Right atrium auricular region (tissue), 2 donors: ENCODE results near the gene FANCM. TPM values are rescaled to one million over a fixed set of nuclear protein-coding genes. Genes with fewer than 3 reads are reported as not detected.

Source experiments
- DNase-seq: peaks from one replicate; pipeline ENCODE4 v3.0.0-alpha.2; 2019; ENCODE audit warnings: low spot score
- H3K27ac ChIP-seq, 2 donors: fragments of 200-600 bp; sonication (generic); 1 replicate in 1 of 2; 2 replicates in 1 of 2; pipeline ENCODE4 v1.5.1; 2016 to 2019
- H3K27me3 ChIP-seq, 2 donors: fragments of 200-600 bp; sonication (generic); one replicate each; pipeline versions ENCODE4 v1.5.1 to v1.6.0; 2017 to 2019
- H3K36me3 ChIP-seq: fragments of 200-600 bp; sonication (generic); one replicate; pipeline ENCODE4 v1.5.1; 2016
- H3K4me1 ChIP-seq, 2 donors: fragments of 200-600 bp; sonication (generic); one replicate each; pipeline versions ENCODE4 v1.5.1 to v1.6.0; 2017 to 2019
- H3K4me3 ChIP-seq, 2 donors: fragments of 200-600 bp; sonication (generic); 1 replicate in 1 of 2; 2 replicates in 1 of 2; pipeline ENCODE4 v1.5.1; 2017 to 2019; ENCODE audit warnings: mild to moderate bottlenecking in 1 of 2, moderate library complexity in 1 of 2
- H3K9me3 ChIP-seq, 2 donors: fragments of 200-600 bp; sonication (generic); one replicate each; pipeline ENCODE4 v1.5.1; 2019
- total RNA-seq, 2 donors: library from RNA; depleted of rRNA; stranded (reverse); fragments of >200 nt; gene quantifications; one replicate each; pipeline ENCODE4 v1.1.0, GENCODE V29; 2016
- TF ChIP-seq, protein P1 (sequence below), 2 donors: fragments of 200-600 bp; sonication (generic); IDR thresholded peaks; one replicate each; pipeline ENCODE4 v1.5.1; 2019; ENCODE audit warnings: antibody characterized with exemption in 2 of 2

The FANCM gene
- total RNA-seq, 2 donors from 2014 or later = 1.9 to 3.9 TPM

DNA sequence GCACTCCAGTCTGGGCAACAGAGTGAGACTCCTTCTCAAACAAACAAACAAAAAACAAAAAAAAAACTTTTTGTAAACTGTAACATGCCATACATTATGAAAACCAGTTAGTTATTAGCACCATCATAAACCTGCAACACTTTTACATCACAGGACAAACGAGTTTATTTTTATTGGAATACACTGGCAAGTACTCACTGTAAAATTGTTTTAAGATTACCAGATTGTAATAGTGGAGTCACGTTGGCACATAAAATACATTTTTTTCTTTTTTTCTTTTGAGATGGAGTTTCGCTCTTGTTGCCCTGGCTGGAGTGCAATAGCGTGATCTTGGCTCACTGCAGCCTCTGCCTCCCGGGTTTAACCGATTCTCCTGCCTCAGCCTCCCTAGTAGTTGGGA is 17.1 kb upstream of the FANCM start:
- Histone ChIP-seq H3K27me3 (no peaks in the 10 kb centered on the region), H3K27ac (no peak overlapping the region), H3K9me3 (no peaks in the 10 kb centered on the region), H3K36me3 (peaks cover 86% of the 10 kb centered on the region), H3K4me3 (no peak overlapping the region), H3K4me1 (no peaks in the 10 kb centered on the region)
- no peak for DNase-seq
- TF ChIP-seq, protein P1, sequence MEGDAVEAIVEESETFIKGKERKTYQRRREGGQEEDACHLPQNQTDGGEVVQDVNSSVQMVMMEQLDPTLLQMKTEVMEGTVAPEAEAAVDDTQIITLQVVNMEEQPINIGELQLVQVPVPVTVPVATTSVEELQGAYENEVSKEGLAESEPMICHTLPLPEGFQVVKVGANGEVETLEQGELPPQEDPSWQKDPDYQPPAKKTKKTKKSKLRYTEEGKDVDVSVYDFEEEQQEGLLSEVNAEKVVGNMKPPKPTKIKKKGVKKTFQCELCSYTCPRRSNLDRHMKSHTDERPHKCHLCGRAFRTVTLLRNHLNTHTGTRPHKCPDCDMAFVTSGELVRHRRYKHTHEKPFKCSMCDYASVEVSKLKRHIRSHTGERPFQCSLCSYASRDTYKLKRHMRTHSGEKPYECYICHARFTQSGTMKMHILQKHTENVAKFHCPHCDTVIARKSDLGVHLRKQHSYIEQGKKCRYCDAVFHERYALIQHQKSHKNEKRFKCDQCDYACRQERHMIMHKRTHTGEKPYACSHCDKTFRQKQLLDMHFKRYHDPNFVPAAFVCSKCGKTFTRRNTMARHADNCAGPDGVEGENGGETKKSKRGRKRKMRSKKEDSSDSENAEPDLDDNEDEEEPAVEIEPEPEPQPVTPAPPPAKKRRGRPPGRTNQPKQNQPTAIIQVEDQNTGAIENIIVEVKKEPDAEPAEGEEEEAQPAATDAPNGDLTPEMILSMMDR (IDR thresholded peaks at IDR 0.05) = no peak

DNA sequence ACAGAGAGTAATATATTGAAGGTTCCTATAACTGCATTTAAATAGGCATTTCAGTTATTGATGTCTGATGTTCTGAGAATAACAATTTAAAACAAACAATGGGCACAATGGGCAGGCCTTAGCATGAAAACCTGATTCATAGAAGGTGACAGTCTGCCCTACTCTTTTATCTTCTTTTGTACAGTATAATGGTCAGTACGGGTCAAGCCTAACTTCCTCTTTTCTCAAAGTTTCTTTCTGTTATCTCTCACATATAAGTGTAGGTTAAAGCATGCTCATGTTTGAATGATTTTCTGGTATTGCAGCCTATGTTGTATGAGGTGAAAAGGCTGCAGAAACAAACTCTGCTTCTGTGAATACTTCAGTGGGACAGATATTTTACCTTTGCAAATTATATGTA is 15.6 kb upstream of the FANCM start:
- no peaks in the 10 kb centered on the region for H3K4me1 ChIP-seq
- H3K4me3 ChIP-seq = no peak overlapping the region
- no peaks in the 10 kb centered on the region for H3K27me3 ChIP-seq
- no peak for DNase-seq
- no peak overlapping the region for H3K27ac ChIP-seq
- TF ChIP-seq, protein P1 (IDR thresholded peaks at IDR 0.05) = no peak
- H3K9me3 ChIP-seq = no peaks in the 10 kb centered on the region
- H3K36me3 ChIP-seq = peaks cover 80% of the 10 kb centered on the region

DNA sequence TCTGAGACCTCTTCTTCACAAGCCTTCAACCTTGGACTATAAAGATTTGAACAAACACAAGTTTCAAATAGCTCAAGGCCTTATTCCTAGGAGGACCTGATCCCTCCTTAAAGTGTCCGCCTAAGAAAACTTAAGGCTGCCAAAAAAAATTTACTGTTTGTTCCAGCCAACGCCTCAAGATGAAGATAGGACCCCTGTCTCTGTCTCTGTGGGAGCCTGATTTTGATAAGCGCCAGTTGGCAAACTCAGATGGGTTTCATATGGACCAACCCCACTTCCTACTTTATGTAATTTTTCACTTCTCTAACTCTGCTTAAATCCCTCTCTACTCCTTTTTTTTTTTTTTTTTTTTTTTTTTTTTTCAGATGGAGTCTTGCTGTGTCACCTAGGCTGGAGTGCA is 12.5 kb upstream of the FANCM start:
- no peak overlapping the region for H3K4me3 ChIP-seq
- no peaks in the 10 kb centered on the region for H3K27me3 ChIP-seq
- peaks cover 49% of the 10 kb centered on the region for H3K36me3 ChIP-seq
- H3K9me3 ChIP-seq = no peaks in the 10 kb centered on the region
- TF ChIP-seq, protein P1 (IDR thresholded peaks at IDR 0.05) = no peak
- no peaks in the 10 kb centered on the region for H3K4me1 ChIP-seq
- H3K27ac ChIP-seq = no peak overlapping the region
- DNase-seq = no peak

DNA sequence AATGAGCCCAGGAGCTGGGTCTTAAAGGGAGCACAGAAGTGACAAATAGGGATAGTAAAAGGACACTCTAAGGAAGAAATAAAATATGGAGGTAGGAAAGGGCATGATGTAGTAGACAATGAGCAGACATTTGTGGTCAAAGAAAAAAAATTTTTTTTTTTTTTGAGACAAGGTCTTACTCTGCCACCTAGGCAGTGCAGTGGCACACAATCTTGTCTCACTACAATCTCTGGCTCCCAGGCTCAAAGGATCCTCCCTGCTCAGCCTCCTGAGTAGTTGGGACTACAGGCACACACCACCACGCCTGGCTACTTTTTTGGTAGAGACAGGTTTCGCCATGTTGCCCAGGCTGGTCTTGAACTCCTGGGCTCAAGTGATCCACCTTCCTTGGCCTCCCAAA is 10.0 kb upstream of the FANCM start:
- Histone ChIP-seq H3K27me3 (no peaks in the 10 kb centered on the region), H3K9me3 (no peaks in the 10 kb centered on the region), H3K4me1 (no peaks in the 10 kb centered on the region), H3K4me3 (no peak overlapping the region), H3K36me3 (peaks cover 24% of the 10 kb centered on the region), H3K27ac (no peak overlapping the region)
- DNase-seq = no peak
- TF ChIP-seq, protein P1 (IDR thresholded peaks at IDR 0.05) = no peak

DNA sequence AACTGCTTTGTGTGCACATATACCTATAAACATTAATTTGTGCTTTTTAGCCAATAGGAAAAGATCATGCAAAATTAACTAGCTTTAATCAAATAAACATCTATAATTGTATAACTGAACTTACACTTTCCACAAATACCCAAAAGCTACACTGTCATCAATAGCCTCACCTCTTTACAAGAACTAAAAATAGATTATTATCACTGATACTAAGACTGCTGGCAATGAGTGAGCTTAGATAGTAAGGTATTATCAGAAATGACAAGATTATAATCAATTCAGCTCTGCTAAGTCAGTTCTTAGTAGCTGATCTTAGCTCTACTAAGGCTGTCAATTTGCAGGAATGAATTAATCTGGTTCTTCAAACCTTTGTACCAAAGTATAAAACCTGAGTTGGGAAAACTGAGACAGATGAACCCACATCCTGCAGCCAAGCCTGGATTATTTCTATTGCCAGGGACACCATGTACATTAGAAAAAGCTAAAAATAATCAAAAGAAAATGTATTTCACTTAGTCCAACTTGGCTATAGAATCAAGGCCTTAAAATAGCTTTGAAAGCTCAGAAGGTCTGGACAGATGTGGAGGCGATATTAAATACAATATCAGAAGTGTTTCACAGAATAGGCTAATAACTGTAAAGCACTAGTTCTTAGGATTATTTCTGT is 6.6 kb upstream of the FANCM start:
- Histone ChIP-seq H3K4me3 (no peak overlapping the region), H3K36me3 (peaks cover 2% of the 10 kb centered on the region), H3K27ac (no peak overlapping the region), H3K27me3 (no peaks in the 10 kb centered on the region), H3K9me3 (no peaks in the 10 kb centered on the region), H3K4me1 (peaks cover 0 to 13% of the 10 kb centered on the region in 2 donors)
- DNase-seq = no peak
- TF ChIP-seq, protein P1 (IDR thresholded peaks at IDR 0.05) = no peak

DNA sequence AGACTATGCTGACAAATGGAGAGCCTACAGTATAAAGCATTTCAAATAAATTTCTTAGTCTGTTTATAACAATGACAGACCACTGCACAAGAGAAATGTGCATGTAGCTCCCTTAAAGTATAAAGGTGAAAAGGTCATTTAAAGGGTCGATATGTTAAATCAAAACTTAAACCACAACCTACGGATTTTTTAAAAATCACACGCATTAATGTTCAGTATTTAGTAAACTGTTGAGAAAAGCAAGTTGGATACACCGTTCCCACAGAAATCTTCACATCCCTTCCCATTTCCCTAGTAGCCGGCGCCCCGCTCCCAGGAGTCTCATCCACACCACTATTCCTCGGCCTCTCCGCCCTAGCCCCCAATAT is 2.1 kb upstream of the FANCM start:
- DNase-seq = no peak
- TF ChIP-seq, protein P1 (IDR thresholded peaks at IDR 0.05) = no peak
- Histone ChIP-seq H3K4me1 (peaks cover 0 to 34% of the 10 kb centered on the region in 2 donors), H3K27me3 (no peaks in the 10 kb centered on the region), H3K36me3 (no peaks in the 10 kb centered on the region), H3K9me3 (no peaks in the 10 kb centered on the region), H3K27ac (peak overlapping the region; percentile 84 to 86), H3K4me3 (peak overlapping the region; percentile 67 to 70)
